GM19238 (cell line): ENCODE measurements around the gene SYNE3.

Experiments used
- DNase-seq: peaks from one replicate; pipeline ENCODE4 v3.0.0; 2011; ENCODE audit warnings: low spot score; ENCODE audit not compliant: insufficient read length

The SYNE3 gene

GRCh38 chr14:95507174-95507573 lies 9.3 kb downstream of the SYNE3 start:
- DNase-seq: no peak

GRCh38 chr14:95505030-95505589 lies 11.3 kb downstream of the SYNE3 start:
- DNase-seq: no peak

- DNase-seq: no peak
Measured at GRCh38 chr14:95504135-95505029, 12.1 kb downstream of the SYNE3 start.

- DNase-seq: no peak
Measured at GRCh38 chr14:95503365-95504134, 12.9 kb downstream of the SYNE3 start.

- DNase-seq: no peak
Measured at GRCh38 chr14:95502381-95502950, 14.0 kb downstream of the SYNE3 start.

GRCh38 chr14:95500772-95501401 lies 15.6 kb downstream of the SYNE3 start:
- no peak for DNase-seq

- no peak for DNase-seq
Measured at GRCh38 chr14:95500201-95500681, 16.2 kb downstream of the SYNE3 start.

GRCh38 chr14:95499354-95499750 lies 17.1 kb downstream of the SYNE3 start:
- no peak for DNase-seq

- DNase-seq: no peak
Measured at GRCh38 chr14:95498622-95499353, 17.7 kb downstream of the SYNE3 start.

GRCh38 chr14:95497561-95498011 lies 18.9 kb downstream of the SYNE3 start:
- DNase-seq: no peak

- DNase-seq: no peak
Measured at GRCh38 chr14:95496690-95497259, 19.7 kb downstream of the SYNE3 start.

- no peak for DNase-seq
Measured at GRCh38 chr14:95496111-95496681, 20.3 kb downstream of the SYNE3 start.

- peak; percentile 79 for DNase-seq
Measured at GRCh38 chr14:95495538-95496025, 20.9 kb downstream of the SYNE3 start.

GRCh38 chr14:95495076-95495475 lies 21.4 kb downstream of the SYNE3 start:
- no peak for DNase-seq

- no peak for DNase-seq
Measured at GRCh38 chr14:95494456-95494855, 22.0 kb downstream of the SYNE3 start.

- DNase-seq: no peak
Measured at GRCh38 chr14:95493976-95494375, 22.5 kb downstream of the SYNE3 start.

GRCh38 chr14:95493503-95493902 lies 22.9 kb downstream of the SYNE3 start:
- no peak for DNase-seq

- DNase-seq: no peak
Measured at GRCh38 chr14:95491936-95492608, 24.4 kb downstream of the SYNE3 start.
